ENCODE data around the gene TMEM61.

TMEM61 gene

DNA sequence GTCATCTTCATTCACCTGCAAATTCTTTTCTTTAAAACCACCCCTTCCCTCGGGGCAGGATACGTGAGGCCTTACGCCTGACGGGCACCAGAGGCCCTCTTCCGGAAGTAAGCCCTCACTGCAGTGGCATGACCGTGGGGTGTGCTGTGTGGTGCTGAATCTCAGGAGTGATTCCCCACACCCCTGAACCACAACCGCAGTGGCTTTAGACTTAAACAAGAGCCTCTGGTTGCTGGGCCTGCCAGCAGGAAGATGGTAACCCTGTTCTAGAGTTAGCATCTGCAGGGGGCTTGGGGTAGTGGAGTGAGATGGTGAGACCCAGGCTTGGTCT, 30.4 kb downstream of the TMEM61 start:
- no peaks in the 10 kb centered on the region for H3K27me3 ChIP-seq (replicated peaks; ENCODE audit: insufficient read depth, low read length)
- TF ChIP-seq EZH2phosphoT487 (IDR thresholded peaks at IDR 0.05; ENCODE audit: low read length) (no peak), EZH2 (optimal IDR thresholded peaks at IDR 0.05; ENCODE audit: low read depth, low read length) (no peak)
- no peak overlapping the region for H3K9ac ChIP-seq (ENCODE audit: low read length)
- no peaks in the 10 kb centered on the region for H3K9me2 ChIP-seq (replicated peaks; ENCODE audit: insufficient read depth, low read length)
- no peaks in the 10 kb centered on the region for H3K9me3 ChIP-seq (replicated peaks; ENCODE audit: insufficient read depth, low read length)
- no peak overlapping the region for H2AFZ ChIP-seq (ENCODE audit: low read length)
- no peaks in the 10 kb centered on the region for H4K20me1 ChIP-seq (ENCODE audit: insufficient read depth, low read length)
- H3K4me1 ChIP-seq (ENCODE audit: low read length): no peaks in the 10 kb centered on the region
- H3K4me3 ChIP-seq (ENCODE audit: low read length): no peak overlapping the region
- H3K79me2 ChIP-seq (ENCODE audit: low read length): no peaks in the 10 kb centered on the region
- no peak for DNase-seq
- no peak overlapping the region for H3K27ac ChIP-seq (ENCODE audit: low read length)
- H3K4me2 ChIP-seq (ENCODE audit: low read depth, low read length): no peak overlapping the region
- H3F3A ChIP-seq (ENCODE audit: insufficient read depth, low read length): no peaks in the 10 kb centered on the region
- H3K36me3 ChIP-seq (replicated peaks; ENCODE audit: insufficient read depth, low read length): no peaks in the 10 kb centered on the region

DNA sequence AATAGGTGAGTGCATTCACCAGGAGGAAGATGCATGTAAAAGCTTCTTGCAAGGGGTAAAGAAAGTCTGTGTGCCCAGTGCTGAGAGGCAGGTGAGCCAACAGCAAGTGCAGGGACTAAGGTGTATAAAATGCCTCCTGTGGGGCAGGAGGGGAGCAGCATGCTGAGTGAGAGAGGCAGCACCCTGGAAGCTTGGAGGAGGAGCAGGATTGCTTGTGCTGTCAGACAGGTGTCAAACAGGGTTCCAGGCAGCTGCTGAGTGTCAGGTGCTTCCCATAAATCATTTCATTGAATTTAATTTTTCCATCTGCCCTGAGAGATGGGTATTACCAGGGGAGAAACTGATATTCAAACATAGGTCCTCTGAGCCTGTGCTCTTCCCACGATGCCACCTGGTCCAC, 32.2 kb downstream of the TMEM61 start:
- Histone ChIP-seq H3K9me2 (replicated peaks; ENCODE audit: insufficient read depth, low read length) (no peaks in the 10 kb centered on the region), H3K9me3 (replicated peaks; ENCODE audit: insufficient read depth, low read length) (no peaks in the 10 kb centered on the region), H2AFZ (ENCODE audit: low read length) (no peak overlapping the region), H3K27ac (ENCODE audit: low read length) (no peak overlapping the region), H3K79me2 (ENCODE audit: low read length) (no peaks in the 10 kb centered on the region), H4K20me1 (ENCODE audit: insufficient read depth, low read length) (no peaks in the 10 kb centered on the region), H3F3A (ENCODE audit: insufficient read depth, low read length) (no peaks in the 10 kb centered on the region), H3K4me3 (ENCODE audit: low read length) (no peak overlapping the region), H3K27me3 (replicated peaks; ENCODE audit: insufficient read depth, low read length) (no peaks in the 10 kb centered on the region), H3K4me1 (ENCODE audit: low read length) (no peaks in the 10 kb centered on the region), H3K4me2 (ENCODE audit: low read depth, low read length) (no peak overlapping the region), H3K36me3 (replicated peaks; ENCODE audit: insufficient read depth, low read length) (no peaks in the 10 kb centered on the region), H3K9ac (ENCODE audit: low read length) (no peak overlapping the region)
- DNase-seq: no peak
- no peak for TF ChIP-seq EZH2 (optimal IDR thresholded peaks at IDR 0.05; ENCODE audit: low read depth, low read length)
- TF ChIP-seq, protein P1, sequence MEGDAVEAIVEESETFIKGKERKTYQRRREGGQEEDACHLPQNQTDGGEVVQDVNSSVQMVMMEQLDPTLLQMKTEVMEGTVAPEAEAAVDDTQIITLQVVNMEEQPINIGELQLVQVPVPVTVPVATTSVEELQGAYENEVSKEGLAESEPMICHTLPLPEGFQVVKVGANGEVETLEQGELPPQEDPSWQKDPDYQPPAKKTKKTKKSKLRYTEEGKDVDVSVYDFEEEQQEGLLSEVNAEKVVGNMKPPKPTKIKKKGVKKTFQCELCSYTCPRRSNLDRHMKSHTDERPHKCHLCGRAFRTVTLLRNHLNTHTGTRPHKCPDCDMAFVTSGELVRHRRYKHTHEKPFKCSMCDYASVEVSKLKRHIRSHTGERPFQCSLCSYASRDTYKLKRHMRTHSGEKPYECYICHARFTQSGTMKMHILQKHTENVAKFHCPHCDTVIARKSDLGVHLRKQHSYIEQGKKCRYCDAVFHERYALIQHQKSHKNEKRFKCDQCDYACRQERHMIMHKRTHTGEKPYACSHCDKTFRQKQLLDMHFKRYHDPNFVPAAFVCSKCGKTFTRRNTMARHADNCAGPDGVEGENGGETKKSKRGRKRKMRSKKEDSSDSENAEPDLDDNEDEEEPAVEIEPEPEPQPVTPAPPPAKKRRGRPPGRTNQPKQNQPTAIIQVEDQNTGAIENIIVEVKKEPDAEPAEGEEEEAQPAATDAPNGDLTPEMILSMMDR (IDR thresholded peaks at IDR 0.05; ENCODE audit: low read length): no peak
- TF ChIP-seq EZH2phosphoT487 (IDR thresholded peaks at IDR 0.05; ENCODE audit: low read length): no peak

DNA sequence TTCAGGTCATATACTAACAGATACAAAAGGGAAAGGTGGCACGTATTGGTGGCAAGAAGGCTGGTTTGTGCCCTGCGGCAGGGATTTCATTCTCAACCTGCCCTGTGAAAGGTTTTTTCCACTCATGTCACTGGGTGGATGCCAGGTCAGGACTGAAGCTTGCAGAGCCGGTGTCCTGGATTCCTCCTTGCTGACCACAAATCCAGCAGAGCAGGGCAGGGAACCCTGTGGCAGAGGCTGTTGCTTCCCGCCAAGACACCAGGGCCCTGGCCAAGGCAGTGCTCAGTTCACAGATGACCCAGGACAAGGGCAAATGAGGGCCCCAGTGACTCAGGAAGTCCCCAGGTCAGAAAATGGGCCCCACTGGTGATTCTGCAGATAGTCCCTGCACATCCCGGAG, 34.7 kb downstream of the TMEM61 start:
- Histone ChIP-seq H3K9me3 (replicated peaks; ENCODE audit: insufficient read depth, low read length) (no peaks in the 10 kb centered on the region), H3K4me3 (ENCODE audit: low read length) (no peak overlapping the region), H4K20me1 (ENCODE audit: insufficient read depth, low read length) (no peaks in the 10 kb centered on the region), H2AFZ (ENCODE audit: low read length) (no peak overlapping the region), H3K4me1 (ENCODE audit: low read length) (no peaks in the 10 kb centered on the region), H3F3A (ENCODE audit: insufficient read depth, low read length) (no peaks in the 10 kb centered on the region), H3K27me3 (replicated peaks; ENCODE audit: insufficient read depth, low read length) (no peaks in the 10 kb centered on the region), H3K9me2 (replicated peaks; ENCODE audit: insufficient read depth, low read length) (no peaks in the 10 kb centered on the region), H3K36me3 (replicated peaks; ENCODE audit: insufficient read depth, low read length) (no peaks in the 10 kb centered on the region), H3K27ac (ENCODE audit: low read length) (no peak overlapping the region), H3K4me2 (ENCODE audit: low read depth, low read length) (no peak overlapping the region), H3K79me2 (ENCODE audit: low read length) (no peaks in the 10 kb centered on the region), H3K9ac (ENCODE audit: low read length) (no peak overlapping the region)
- TF ChIP-seq, protein P1 (IDR thresholded peaks at IDR 0.05; ENCODE audit: low read length): no peak
- TF ChIP-seq EZH2 (optimal IDR thresholded peaks at IDR 0.05; ENCODE audit: low read depth, low read length): no peak
- TF ChIP-seq EZH2phosphoT487 (IDR thresholded peaks at IDR 0.05; ENCODE audit: low read length): no peak
- DNase-seq: no peak

DNA sequence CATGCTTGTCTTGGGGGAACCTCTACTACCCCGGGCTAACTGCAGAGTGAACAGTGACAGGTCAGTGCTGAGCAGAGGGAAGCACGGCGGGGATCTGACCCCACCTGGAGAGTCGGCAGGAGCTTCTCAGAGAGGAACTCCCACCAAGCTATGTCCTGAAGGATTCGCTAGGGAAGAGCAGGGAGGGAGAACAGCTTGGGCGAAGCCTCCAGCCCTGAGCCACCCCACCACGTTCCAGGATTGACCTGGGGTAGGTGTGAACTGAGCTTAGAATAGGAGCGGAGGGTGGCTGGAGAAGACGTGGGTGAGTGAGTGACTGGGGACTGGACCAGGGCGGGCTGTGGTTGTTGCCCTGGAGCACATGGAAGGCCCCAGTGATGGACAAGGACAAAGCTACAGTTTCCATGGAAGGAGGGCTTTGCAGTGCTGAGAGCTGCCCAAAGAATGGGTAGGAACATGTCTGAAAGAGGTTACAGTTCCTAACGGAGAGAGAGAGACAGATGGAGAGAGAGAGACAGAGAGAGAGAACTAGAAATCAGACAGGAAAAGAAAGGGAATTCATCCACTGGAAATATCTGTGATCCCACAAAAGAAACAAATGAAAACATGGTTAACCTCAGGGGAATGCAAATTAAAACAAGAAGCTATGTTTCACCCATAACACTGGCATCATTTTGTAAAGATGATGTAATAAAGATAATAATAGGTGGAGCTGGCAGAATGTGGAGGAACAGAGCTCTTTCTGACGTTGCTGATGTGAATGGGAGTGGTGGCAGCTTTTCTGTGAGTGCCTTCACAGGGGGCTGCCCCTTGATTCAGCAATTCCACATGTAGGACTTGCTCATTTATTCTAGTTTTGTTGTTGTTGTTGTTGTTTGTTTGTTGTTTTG, 35.5 kb downstream of the TMEM61 start:
- no peaks in the 10 kb centered on the region for H3F3A ChIP-seq (ENCODE audit: insufficient read depth, low read length)
- H3K9me3 ChIP-seq (replicated peaks; ENCODE audit: insufficient read depth, low read length): no peaks in the 10 kb centered on the region
- H3K36me3 ChIP-seq (replicated peaks; ENCODE audit: insufficient read depth, low read length): no peaks in the 10 kb centered on the region
- H3K4me3 ChIP-seq (ENCODE audit: low read length): no peak overlapping the region
- no peaks in the 10 kb centered on the region for H3K79me2 ChIP-seq (ENCODE audit: low read length)
- no peak overlapping the region for H2AFZ ChIP-seq (ENCODE audit: low read length)
- no peak overlapping the region for H3K9ac ChIP-seq (ENCODE audit: low read length)
- TF ChIP-seq EZH2phosphoT487 (IDR thresholded peaks at IDR 0.05; ENCODE audit: low read length) (no peak), EZH2 (optimal IDR thresholded peaks at IDR 0.05; ENCODE audit: low read depth, low read length) (no peak)
- TF ChIP-seq, protein P1 (IDR thresholded peaks at IDR 0.05; ENCODE audit: low read length): no peak
- H3K9me2 ChIP-seq (replicated peaks; ENCODE audit: insufficient read depth, low read length): no peaks in the 10 kb centered on the region
- no peak for DNase-seq
- H3K4me1 ChIP-seq (ENCODE audit: low read length): no peaks in the 10 kb centered on the region
- no peak overlapping the region for H3K27ac ChIP-seq (ENCODE audit: low read length)
- H4K20me1 ChIP-seq (ENCODE audit: insufficient read depth, low read length): no peaks in the 10 kb centered on the region
- H3K4me2 ChIP-seq (ENCODE audit: low read depth, low read length): no peak overlapping the region
- no peaks in the 10 kb centered on the region for H3K27me3 ChIP-seq (replicated peaks; ENCODE audit: insufficient read depth, low read length)
